ENCODE results near the gene FMR1. TPM values are rescaled to one million over a fixed set of nuclear protein-coding genes. Genes with fewer than 3 reads are reported as not detected.

Gene FMR1
- 26.5 and 37.0 TPM in 2 replicates for polyA plus RNA-seq

GRCh38 chrX:147911192-147912022 lies at the start of gene FMR1:
Gene FMR1 (plus strand): TSS chrX:147911919. CDS start chrX:147912180, 261 bp downstream.

GRCh38 chrX:147981038-147981752 lies 69.5 kb downstream of the FMR1 start, which contains the start of gene FMR1NB:
Gene FMR1NB (plus strand): TSS chrX:147981337. CDS start chrX:147981403, 66 bp downstream.

Other genes with a start within 250 kb of the FMR1 start
- not detected in 2 replicates for gene FMR1NB, start 69.4 kb downstream of the FMR1 start, polyA plus RNA-seq

Measured in Purkinje cell (primary cell).